G401 (cell line): ENCODE results near the gene RUVBL2. TPM values are rescaled to one million over a fixed set of nuclear protein-coding genes. Genes with fewer than 3 reads are reported as not detected.

Experiments used
- DNase-seq: peaks from one replicate; pipeline ENCODE4 v3.0.0-alpha.2; 2015; ENCODE audit warnings: low spot score
- in situ Hi-C: cut with HindIII; loops from 2 replicates; pipeline ENCODE4 v1.10.0; 2016; ENCODE audit warnings: low sequenced_read_pairs, mixed read lengths
- total RNA-seq: library from RNA; depleted of rRNA; stranded (reverse); fragments of >200 nt; shearing (Covaris generic); gene quantifications from 2 replicates; pipeline ENCODE4 v1.2.3, GENCODE V29; 2014

The RUVBL2 gene
- total RNA-seq, 1 experiment from 2014 or later = 535 TPM

DNA sequence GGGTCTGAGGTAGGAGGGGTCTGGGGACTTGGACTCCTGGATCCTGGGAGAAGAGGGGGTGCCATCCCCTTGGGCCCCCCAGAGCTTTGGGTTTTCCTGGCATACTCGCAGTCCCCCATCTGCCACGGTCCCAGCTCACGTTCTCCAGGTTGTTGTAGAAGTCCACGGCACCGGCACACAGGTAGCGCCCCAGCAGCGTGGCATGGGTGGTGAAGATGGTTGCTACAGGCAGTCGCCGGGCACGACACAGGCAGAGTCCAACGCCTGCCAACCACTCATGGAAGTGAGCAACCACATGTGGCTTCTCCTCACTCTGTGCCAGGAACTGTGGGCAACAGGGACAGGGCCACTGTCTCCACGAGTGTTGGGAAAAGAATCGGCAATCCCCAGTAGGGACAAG, 8.0 kb upstream of the RUVBL2 start:
- no peak for DNase-seq
- in situ Hi-C loops = no loop called here

DNA sequence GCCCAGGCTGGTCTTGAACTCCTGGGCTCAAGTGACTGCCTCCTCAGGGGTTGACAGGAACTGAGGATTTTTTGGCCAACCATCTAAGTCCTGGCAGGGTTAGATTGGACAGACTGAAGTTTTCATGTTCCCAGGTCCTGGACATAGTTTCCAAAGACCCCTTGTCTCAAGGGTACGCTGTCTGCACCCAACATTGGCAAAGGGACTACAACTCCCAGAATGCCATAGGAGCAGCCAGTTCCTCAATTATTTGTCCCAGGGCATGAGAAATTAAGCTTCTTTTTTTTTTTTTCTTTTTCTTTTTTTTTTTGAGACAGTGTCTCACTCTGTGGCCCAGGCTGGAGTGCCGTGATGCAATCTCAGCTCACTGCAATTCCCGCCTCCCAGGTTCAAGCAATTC, 7.5 kb upstream of the RUVBL2 start:
- in situ Hi-C loops = no loop called here
- no peak for DNase-seq

DNA sequence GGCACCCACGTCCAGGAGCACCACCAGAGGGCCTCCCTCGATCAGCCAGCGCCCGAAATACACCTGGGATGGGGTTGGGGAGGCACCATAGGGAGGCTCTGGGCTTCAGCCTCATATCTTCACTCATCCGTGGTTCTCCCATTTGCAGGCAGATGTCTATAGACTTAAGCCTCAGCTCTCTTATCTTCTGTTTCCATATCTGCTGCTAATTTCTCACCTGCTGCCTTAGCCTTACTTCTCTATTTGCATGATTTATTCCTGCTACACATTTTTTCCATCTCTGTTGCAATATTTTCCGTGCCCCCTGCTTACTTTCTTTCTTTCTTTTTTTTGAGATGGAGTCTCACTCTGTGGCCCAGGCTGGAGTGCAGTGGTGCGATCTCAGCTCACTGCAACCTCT, 6.4 kb upstream of the RUVBL2 start:
- in situ Hi-C loops = no loop called here
- DNase-seq = no peak

DNA sequence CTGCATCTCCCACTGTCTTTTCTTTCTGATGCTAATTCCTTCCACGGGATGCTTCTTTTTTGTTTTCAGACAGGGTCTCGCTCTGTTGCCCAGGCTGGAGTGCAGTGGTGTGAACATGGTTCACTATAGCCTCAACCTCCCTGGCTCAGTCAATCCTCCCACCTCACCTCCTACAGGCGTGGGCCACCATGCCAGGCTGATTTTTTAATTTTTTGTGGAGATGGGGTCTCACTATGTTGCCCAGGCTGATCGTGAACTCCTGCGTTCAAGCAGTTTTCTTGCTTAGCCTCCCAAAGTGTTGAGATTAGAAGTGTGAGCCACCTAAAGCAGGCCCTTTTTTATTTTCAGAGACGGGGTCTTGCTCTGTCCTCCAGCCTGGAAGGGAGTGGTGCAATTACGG, 5.4 kb upstream of the RUVBL2 start:
- in situ Hi-C loops = no loop called here
- no peak for DNase-seq

DNA sequence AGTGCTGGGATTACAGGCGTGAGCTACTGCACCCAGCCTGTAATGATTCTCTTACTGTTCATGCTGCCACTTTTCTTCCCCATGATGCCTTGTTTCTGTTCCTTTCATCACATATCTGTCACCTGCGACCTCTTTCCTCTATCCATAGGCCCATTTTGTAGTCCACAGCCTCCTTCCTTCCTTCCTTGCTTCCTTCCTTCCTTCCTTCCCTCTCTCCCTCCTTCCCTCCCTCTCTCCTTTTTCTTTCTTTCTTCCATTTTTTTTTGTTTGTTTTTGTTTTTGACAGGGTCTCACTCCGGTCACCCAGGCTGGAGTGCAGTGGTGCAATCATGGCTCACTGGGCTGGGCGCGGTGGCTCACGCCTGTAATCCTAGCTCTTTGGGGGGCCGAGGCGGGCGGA, 4.8 kb upstream of the RUVBL2 start:
- DNase-seq = no peak
- in situ Hi-C loops = no loop called here

DNA sequence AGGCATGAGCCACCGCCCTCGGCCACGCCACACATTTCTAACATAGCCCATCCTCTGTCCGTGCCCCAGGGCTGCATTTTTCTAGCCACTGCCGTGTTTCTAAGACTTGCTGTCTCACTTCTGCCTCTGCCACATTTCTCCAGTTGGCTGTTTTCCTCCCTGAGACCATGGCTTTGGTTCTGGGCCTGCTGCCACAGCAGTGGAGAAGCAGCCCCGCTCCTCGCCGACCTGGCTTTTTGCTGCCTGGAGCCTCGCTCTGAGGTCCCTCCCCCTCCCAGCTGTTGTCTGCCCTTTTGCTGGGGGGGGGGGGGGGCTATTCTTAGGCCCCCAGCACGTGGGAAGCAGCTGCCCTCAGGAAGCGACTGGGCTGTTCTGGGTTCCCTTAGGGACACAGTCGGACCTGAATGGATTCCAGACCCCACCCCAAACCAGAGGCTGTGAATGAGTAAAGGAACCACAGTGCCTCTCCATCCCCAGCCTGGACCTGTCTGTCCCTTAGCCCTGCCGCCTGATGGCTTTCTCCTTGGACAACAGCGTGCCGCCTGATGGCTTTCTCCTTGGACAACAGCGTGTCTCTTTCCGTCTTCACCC, 3.9 kb upstream of the RUVBL2 start:
- DNase-seq = peak; percentile 26
- in situ Hi-C loops = no loop called here

DNA sequence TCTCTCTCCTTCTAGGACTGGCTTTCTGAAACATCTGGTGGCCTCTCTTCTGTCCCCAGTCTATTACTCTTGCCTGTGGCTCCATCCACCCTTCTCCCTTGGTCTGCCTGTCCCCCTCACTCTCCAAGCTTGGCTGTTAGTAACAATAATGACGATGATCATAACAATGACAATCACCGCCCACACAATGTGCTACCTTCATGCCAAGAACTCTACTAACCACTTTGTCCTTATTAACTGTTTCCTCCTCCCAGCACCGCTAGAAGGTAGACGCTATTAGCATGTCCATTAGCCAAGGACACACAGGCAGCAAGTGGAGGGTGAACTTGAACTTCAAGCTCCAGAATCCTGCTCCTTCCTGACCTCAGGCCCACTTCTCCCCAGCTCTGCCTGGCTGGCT, 3.3 kb upstream of the RUVBL2 start:
- in situ Hi-C loops = no loop called here
- DNase-seq = no peak

DNA sequence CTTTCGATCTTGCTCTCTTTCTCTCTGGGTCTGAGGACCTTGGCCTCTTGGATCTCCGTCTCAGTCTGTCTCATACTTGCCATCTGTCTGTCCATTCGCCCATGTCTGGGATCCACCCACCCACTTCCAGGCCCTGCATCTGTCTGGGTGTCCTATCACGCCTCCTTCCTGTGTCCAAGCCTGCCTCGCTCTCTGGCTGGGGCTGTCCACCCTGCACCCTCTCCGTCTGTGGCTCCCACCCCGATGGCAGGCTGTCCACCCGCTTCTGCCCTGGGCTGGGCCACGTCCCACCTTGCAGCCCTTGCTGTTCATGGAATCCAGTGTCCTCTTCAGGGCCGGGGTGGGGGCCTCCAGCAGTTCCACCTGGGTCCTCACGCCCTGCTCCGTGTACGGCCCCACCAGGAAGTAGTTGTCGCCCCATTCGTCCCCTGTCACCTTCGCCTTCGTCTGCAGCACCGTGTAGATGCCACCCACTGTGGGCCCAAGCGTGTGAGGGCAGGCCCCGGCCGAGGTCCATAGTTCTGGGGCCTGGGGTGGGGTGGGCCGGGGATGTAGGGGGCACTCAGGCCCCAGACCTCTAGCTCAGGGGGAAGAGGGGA, 2.6 kb upstream of the RUVBL2 start:
- DNase-seq = no peak
- in situ Hi-C loops = no loop called here

DNA sequence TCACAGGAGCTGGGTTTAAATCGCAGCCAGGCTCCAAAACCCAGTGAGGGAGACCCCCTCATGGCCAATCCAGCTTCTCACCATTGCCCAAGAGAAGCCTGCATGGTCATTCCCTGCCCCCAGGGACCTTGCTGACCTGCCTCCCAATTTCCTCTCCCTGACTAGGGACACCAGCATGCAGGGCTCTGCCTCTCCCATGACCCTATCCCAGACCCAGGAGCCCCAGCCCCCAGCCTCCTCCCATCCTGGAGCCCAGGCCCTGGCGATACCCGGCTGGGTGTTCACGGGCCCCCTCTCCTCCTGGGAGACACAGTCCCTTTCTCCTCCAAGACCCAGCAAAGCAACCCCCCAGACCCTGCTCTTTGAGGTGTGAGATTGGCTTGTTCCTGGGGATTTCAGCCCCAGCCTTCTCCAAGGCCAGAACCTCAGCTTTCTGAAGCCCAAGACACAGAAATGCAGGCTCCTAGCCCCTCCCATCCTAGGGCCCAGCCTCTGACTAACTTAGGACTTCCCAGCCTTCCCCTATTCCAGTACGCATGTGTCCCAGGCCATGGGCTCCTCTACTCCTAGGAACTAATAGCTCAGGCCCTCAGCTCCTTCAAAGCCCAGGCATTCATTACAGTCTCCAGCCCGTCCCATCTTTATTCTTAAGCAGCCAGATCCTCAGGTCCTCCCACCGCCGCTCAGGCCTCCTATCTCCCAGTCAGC, 1.7 kb upstream of the RUVBL2 start:
- in situ Hi-C loops = no loop called here
- DNase-seq = peak; percentile 58

DNA sequence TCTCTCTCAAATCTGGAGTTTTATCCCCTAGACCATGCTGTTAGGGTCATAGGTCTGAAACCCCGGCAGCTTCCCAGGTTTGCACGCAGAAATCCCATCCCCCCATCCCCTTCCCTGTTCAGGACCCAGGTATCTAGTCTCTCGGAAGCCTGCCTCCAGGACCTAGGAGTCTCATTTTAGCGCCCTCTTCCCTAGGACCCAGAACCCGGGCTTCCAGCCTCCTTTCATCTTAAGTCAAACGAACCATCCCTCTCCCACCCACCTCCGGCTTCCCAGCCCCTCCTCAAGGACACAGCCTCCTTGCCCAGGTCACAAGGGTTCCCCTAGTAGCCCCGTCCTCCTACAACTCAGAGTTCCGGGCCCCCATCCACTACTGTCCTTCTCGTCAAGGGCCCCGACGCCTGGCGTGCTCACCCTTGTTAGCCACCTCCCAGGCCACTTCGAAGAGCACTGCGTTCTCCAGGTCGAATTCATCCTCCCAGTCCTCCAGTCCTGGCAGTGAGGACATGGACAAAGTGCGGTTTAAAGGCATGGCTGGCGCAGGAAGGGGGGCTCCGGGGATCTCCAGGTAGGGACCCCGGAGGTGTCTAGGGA, 1.0 kb upstream of the RUVBL2 start:
- in situ Hi-C loops = no loop called here
- peak; percentile 47 for DNase-seq

DNA sequence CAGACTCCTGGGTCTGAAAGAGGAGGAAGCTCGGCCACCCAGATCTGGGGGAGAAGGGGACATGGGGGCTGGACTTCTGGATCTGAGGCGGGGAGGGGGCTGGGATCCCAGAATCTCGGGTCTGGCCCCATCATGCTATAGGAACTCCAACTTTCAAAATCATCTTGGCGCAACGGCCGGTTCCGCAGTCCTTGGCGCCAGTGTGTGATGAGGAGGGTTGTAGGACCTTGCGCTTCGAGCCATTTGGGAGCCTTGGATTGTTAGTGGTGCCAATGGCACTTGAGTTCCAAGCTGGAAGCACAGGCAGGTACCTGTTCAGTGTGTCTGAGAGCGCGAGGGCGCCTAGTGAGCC, 324 bp downstream of the RUVBL2 start:
- no peak for DNase-seq
- in situ Hi-C loops = no loop called here

DNA sequence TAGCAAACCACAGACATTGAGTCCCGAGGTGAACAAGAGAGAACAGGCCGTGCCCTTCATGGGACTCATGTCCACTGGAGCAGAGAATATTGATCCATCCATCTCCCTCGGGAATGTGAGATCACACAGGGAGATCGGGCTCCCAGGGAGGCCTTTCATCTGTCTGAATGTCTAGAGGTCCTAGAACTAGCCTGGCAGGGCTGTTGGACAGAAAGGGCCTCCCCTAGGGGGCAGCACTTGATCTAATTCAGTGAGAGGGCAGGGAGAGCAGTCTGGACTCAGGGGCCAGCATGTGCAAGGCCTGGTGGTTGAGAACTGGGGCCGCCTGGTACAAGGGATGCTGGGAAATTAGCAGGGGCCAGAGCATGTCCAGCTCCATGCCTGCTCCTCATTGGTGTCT, 4.3 kb downstream of the RUVBL2 start:
- in situ Hi-C loops = no loop called here
- peak; percentile 33 for DNase-seq

DNA sequence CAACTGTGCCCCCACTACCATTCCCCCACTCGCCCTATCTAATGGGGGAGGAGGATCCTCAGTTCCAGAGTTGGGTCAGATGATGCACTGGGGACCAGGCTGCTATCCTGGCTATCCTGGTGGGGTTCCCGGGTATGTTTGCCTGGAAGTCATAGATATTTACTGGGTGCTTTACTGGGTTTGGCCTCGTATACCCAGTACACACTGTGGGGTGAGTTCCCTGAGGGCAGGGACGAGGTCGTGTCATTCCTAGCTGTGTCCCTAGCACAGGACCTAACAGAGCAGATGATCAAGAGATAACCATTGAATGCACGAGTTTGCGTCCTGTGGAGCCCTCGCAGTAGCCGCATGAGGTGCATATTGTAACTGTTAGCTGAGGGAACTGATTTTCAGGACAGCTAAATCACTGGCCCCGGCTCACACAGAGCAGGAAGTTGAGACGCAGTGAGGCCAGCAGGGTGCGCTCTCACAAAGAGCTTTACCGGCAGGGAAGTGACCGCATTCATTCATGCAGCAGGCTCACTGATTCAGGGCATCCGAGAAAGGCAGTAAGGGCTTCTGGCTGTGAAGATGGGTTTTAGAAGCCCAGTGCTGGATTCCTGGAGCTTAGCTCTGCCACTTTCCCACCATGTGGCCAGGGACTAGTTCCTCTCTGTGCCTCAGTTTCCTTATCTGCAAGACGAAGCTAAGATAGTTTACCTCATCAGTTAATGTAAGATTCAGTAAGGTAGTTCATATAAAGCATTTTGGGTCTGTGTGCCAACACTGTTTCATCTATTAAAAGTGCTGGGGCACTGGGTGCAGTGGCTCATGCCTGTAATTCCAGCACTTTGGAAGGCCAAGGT, 6.0 kb downstream of the RUVBL2 start:
- peak; percentile 38 for DNase-seq
- in situ Hi-C loops = no loop called here

DNA sequence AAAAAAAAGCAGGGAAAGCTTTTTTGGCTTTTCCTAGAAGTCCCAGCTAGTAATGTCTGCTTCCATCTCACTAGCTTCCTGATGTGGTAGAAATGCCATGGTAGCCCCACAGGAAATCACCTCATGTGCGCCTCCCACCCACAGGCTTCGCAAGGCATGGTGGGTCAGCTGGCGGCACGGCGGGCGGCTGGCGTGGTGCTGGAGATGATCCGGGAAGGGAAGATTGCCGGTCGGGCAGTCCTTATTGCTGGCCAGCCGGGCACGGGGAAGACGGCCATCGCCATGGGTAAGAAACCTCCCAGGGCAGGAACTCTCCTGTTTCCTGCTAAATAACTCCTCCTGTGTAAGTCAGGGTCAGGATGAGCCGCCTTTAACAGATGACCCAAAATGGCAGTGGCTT, 10.4 kb downstream of the RUVBL2 start:
- in situ Hi-C loops = no loop called here
- no peak for DNase-seq

DNA sequence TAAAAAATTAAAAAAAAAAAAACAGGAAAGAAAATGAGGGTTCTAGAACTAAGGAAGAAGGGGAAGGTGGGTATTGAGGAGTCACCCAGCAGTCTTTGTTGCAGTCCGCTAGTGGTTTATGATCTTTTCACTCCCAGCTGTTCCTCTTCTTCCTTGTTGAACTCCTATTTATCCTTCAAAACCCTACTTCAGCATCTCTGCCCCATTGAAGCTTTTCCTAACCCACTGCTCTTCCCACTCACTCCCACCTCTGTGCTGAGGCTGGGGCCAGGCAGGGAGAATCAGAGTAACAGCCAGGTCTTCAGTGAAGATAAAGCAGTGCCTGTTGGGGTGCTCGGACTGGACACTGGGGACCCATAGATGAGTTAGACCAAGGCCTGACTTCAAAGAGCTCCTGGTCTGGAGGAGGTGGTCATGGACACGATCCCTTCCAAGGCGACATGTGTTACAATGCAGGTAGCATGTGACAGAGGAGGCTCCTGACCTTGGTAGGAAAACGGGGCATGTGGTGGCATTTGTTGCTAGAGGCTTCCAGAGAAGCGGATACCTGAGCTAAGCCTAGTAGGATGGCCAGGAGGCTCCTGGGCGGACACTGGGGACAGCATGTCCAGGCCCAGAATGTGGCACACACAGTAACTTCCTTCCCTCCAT, 11.4 kb downstream of the RUVBL2 start:
- in situ Hi-C loops = no loop called here

DNA sequence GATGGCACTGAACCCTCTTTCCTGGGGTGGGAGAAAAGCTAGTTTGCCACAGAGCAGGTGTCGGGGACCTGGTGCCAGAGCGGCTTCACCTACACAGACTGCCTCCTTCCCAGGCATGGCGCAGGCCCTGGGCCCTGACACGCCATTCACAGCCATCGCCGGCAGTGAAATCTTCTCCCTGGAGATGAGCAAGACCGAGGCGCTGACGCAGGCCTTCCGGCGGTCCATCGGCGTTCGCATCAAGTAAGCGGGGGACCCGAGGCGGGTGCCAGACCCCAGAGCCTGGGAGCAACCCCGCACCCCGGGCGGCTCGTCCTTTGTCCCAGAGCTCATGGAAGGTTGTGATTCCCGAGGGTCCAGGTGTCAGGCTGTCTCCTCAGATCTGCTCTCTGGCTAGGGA, 13.2 kb downstream of the RUVBL2 start:
- DNase-seq = no peak
- in situ Hi-C loops = no loop called here

More for the DNA sequence above, 11.4 kb downstream of the RUVBL2 start:
- no peak for DNase-seq

DNA sequence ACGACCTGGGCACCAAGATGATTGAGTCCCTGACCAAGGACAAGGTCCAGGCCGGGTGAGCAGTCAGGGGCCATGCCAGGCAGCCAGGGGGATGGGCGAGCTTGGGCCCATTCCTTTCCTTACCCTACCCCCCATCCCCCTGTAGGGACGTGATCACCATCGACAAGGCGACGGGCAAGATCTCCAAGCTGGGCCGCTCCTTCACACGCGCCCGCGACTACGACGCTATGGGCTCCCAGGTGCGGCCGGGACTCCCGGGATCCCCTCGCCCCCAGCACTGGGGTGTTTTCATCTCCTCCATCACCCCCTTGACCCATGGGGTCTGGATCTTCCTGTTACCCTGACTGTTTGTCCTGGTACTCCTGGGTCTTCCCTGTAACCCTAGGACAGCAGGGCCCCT, 16.1 kb downstream of the RUVBL2 start:
- DNase-seq = no peak
- in situ Hi-C loops = no loop called here

DNA sequence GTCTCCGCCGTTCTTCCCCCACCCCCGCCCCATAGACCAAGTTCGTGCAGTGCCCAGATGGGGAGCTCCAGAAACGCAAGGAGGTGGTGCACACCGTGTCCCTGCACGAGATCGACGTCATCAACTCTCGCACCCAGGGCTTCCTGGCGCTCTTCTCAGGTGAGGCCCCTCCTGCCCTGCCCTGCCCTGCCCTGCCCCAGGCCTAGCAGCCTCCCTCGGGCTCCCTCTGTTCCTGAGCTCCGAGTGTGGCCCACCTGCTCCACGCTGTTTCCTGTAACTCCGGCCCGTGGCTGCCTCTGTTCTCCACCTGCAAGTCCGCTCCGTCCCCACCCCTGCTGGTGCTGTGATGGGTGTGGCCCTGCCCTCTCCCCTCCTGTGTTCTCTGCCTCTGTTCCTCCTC, 16.8 kb downstream of the RUVBL2 start:
- DNase-seq = no peak

DNA sequence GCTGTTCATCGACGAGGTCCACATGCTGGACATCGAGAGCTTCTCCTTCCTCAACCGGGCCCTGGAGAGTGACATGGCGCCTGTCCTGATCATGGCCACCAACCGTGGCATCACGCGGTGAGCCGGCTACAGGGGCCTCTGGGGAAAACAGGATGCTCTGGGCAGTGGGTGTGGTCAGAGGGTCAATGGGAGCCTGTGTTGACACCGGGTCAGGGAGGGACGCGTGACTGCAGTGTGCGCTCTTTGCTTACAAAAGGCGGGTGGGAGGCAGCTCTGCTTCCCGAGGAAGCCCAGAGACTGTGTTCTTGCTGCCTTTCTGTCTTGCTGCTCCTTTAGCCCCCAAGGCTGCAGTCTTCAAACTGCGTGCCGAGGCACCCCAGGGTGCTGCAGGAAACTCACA, 17.5 kb downstream of the RUVBL2 start:
- no peak for DNase-seq
- in situ Hi-C loops = no loop called here

More for the DNA sequence above, 16.8 kb downstream of the RUVBL2 start:
- in situ Hi-C loops = no loop called here
